Measurements from ENCODE around the gene TSR3. TPM values are rescaled to one million over a fixed set of nuclear protein-coding genes. Genes with fewer than 3 reads are reported as not detected.

The TSR3 gene
- total and polyA plus RNA-seq, 2 of the 13 experiments (the other 11 are each of a cell fraction or from before 2014, with no cell fraction given), result 24.2 to 51.0 TPM

DNA sequence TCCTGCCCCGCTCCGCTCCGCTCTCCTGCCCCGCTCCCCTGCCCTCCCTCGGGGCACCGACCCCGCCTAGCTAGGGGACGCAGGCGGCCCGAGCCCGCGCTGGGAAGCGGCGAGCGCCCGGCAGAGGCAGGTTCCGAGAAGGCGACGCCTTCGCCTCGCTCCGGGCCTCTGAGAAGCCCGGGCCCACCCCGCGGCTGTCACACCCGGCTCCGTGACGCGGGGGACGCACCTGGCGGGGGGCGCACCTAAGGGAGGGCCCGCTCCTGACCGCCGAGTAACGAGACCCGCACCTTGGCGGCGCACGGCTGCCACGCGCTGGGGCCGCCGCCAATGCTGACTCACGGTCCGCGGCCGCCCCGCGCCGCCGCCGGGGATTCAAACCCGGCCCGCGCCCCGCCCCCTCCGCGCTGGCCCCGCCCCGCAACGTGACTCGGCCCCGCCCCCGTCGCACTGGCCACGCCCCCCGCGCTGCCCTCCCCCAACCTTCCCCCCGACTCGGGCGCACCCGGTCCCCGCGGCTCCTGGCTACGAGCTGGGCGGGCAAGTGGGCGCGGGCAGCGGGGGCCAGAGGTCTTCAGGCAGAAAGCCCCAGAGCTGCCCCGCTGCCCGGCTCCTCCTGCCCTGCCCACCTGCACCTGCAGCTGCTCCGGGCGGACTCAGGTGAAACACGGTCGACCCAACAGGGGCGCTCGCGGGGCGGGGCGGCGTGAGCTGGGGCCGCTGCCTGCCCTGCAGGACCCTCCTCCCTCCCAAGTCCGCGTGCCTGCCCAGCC, 27.8 kb upstream of the TSR3 start:
- CTCF ChIA-PET (ENCODE audit: low intra/inter-chr PET ratio, low total read pairs), result no interaction called here
- ATAC-seq, result peak; percentile 61
- TF ChIP-seq CHD2 (IDR thresholded peaks at IDR 0.05; ENCODE audit: low read depth, low read length) (no peak), GLI4 (CRISPR knock-in tag; IDR thresholded peaks at IDR 0.05; ENCODE audit: borderline replicate concordance) (no peak), POGZ (CRISPR knock-in tag; IDR thresholded peaks at IDR 0.05) (no peak), ZNF354B (CRISPR knock-in tag; IDR thresholded peaks at IDR 0.05) (0 out of 2 replicates have a peak, but pooled peaks have one; percentile 66), EP300 (IDR thresholded peaks at IDR 0.05; ENCODE audit: low read depth in 2 of 2, low read length in 2 of 2) (peak in 1 of 2 experiments; percentile 8; a peak in 1 of 4 replicates), EP300 (CRISPR knock-in tag; IDR thresholded peaks at IDR 0.05; ENCODE audit: borderline replicate concordance) (no peak), GTF2F1 (IDR thresholded peaks at IDR 0.05; ENCODE audit: low read length) (no peak), RFX3 (CRISPR knock-in tag; IDR thresholded peaks at IDR 0.05) (no peak), MYC (CRISPR knock-in tag; IDR thresholded peaks at IDR 0.05; ENCODE audit: borderline replicate concordance) (peak; percentile 65; the same call in 1 of the 2 replicates), HINFP (CRISPR knock-in tag; IDR thresholded peaks at IDR 0.05; ENCODE audit: low read depth) (peak; percentile 98), PHF8 (CRISPR knock-in tag; IDR thresholded peaks at IDR 0.05) (peak; percentile 43), ZBTB2 (CRISPR knock-in tag; IDR thresholded peaks at IDR 0.05; ENCODE audit: low read depth) (peak; percentile 46; the same call in 1 of the 2 replicates), POLR2G (IDR thresholded peaks at IDR 0.05; ENCODE audit: low read depth, low read length) (peak; percentile 72), ZNF777 (CRISPR knock-in tag; IDR thresholded peaks at IDR 0.05) (peak; percentile 58; the same call in 1 of the 2 replicates), MAZ (IDR thresholded peaks at IDR 0.05; ENCODE audit: borderline replicate concordance, low read depth, low read length) (no peak), MAZ (CRISPR knock-in tag; IDR thresholded peaks at IDR 0.05; ENCODE audit: low read depth) (peak; percentile 29; the same call in 1 of the 2 replicates)
- TF ChIP-seq, protein P1, sequence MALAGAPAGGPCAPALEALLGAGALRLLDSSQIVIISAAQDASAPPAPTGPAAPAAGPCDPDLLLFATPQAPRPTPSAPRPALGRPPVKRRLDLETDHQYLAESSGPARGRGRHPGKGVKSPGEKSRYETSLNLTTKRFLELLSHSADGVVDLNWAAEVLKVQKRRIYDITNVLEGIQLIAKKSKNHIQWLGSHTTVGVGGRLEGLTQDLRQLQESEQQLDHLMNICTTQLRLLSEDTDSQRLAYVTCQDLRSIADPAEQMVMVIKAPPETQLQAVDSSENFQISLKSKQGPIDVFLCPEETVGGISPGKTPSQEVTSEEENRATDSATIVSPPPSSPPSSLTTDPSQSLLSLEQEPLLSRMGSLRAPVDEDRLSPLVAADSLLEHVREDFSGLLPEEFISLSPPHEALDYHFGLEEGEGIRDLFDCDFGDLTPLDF (CRISPR knock-in tag; IDR thresholded peaks at IDR 0.05), result 0 out of 2 replicates have a peak, but pooled peaks have one; percentile 41
- TF ChIP-seq, protein P2, sequence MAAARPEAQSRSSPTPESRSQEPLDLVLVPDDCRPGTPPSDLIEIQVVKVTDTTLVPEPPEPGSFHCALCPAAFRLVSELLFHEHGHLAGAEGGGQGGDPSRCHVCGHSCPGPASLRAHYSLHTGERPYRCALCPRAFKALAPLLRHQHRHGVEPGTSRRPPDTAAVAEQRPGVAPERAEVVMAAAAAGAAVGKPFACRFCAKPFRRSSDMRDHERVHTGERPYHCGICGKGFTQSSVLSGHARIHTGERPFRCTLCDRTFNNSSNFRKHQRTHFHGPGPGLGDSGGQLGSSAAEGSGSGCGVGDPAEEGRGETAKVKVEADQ (CRISPR knock-in tag; IDR thresholded peaks at IDR 0.05; ENCODE audit: borderline replicate concordance), result peak; percentile 63; the same call in 1 of the 2 replicates
- TF ChIP-seq, protein P3, sequence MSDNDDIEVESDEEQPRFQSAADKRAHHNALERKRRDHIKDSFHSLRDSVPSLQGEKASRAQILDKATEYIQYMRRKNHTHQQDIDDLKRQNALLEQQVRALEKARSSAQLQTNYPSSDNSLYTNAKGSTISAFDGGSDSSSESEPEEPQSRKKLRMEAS (IDR thresholded peaks at IDR 0.05), result peak; percentile 74

More for the DNA sequence above, 27.8 kb upstream of the TSR3 start:
- peaks cover 6% of the 10 kb centered on the region in 2 experiments; a peak in 3 of 5 replicates for H3K36me3 ChIP-seq (replicated peaks in 1 of 2; ENCODE audit: control insufficient read depth in 1 of 2, insufficient read depth in 2 of 2, low read length in 2 of 2)
- intact Hi-C loops (cut with micrococcal nuclease; ENCODE audit: unreplicated experiment), result no loop called here
- no TSS peak for BruUV-seq (replicated peaks)
- H3K9me3 ChIP-seq (ENCODE audit: low read length), result no peaks in the 10 kb centered on the region
- 7% methylated on average over 3 of the region's 95 CpGs for WGBS (ENCODE audit: low lambda C conversion rate)
- H3K27me3 ChIP-seq (ENCODE audit: control insufficient read depth in 1 of 2, insufficient read depth in 2 of 2, low read length in 2 of 2), result no peaks in the 10 kb centered on the region
- FAIRE-seq (no peak), DNase-seq (ENCODE audit: low spot score) (peak; percentile 32)
- in situ Hi-C loops (cut with HindIII; ENCODE audit: extremely low pct_ligation_motif_present, low pct_unique_long_range_greater_than_20kb), result no loop called here
- POLR2A ChIA-PET, result interaction anchor here (0.8 to 2.4 kb wide), 4 partner anchors 11 to 41 kb away, joined by 3 to 8 read pairs (median 4); partner anchors contain the start of gene UQCC4
- H3K27ac ChIP-seq (ENCODE audit: extremely low read length, insufficient read depth, low read length), result peak overlapping the region; percentile 93
- H3K9ac ChIP-seq (ENCODE audit: insufficient read depth, low read depth, low read length), result peak overlapping the region; percentile 83
- peaks cover 16% of the 10 kb centered on the region for H3K79me2 ChIP-seq (ENCODE audit: insufficient read depth, low read length)
- peak overlapping the region; percentile 67 to 84 (median 81) for H3K4me3 ChIP-seq (replicated peaks in 1 of 3; ENCODE audit: insufficient read depth in 1 of 3, low read depth in 2 of 3, low read length in 3 of 3)
- no peak overlapping the region for H2AFZ ChIP-seq (ENCODE audit: low read length)
- H3K4me1 ChIP-seq (ENCODE audit: insufficient read depth, low read length), result peaks cover 26% of the 10 kb centered on the region
- peaks cover 11% of the 10 kb centered on the region for H4K20me1 ChIP-seq (ENCODE audit: insufficient read depth, low read length)
- peak overlapping the region; percentile 95 for H3K4me2 ChIP-seq (ENCODE audit: low read depth, low read length)
